Erythroblast (primary cell): ENCODE data around the gene NEGR1.

Source experiments
- GATA1 ChIP-seq: IDR thresholded peaks from 2 replicates; pipeline ENCODE4 v1.6.1; 2011; ENCODE audit warnings: low read depth, mild to moderate bottlenecking, control low read depth, low read length, moderate library complexity
- POLR2A ChIP-seq: IDR thresholded peaks from 2 replicates; pipeline ENCODE4 v1.6.1; 2011; ENCODE audit warnings: mild to moderate bottlenecking, low read length

DNA sequence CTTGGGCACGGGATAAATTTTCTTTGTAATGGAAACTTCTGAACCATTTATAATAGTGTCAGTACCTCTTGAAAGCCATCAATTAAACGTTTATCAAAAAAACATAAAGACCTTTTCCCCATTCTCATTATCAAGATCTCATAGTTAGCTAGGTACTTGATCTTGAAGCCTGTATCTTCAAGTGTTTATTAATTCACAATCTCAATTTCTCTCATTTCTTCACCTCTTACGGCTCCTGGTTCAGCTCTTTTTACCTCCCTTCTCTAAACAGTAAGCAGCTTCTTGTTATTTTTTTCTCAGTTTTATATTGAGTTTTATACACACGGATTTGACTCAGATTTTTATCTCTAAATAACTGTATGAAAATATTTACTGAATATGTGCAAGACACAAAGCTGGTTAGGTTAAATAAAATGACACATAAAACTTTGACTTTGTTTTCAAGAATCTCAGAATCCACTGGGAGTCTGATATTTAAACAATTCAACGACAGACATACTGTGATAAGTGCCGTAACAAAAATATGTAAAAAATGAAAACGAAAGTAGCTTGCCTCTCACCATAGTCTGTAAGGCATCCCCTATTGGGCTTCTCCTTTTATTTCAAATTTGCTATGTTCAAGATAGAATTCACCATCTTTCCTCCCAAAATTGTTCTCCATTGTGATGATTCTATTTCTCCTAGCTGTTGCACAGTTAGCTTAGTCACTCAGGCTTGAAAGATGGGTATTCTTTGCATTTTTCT, 789.9 kb downstream of the NEGR1 start:
- TF ChIP-seq POLR2A (no peak), GATA1 (no peak)
